Measurements from ENCODE around the gene BANF1. TPM values are rescaled to one million over a fixed set of nuclear protein-coding genes. Genes with fewer than 3 reads are reported as not detected.

Gene BANF1
- total RNA-seq, 1 experiment from 2014 or later = 248 TPM

DNA sequence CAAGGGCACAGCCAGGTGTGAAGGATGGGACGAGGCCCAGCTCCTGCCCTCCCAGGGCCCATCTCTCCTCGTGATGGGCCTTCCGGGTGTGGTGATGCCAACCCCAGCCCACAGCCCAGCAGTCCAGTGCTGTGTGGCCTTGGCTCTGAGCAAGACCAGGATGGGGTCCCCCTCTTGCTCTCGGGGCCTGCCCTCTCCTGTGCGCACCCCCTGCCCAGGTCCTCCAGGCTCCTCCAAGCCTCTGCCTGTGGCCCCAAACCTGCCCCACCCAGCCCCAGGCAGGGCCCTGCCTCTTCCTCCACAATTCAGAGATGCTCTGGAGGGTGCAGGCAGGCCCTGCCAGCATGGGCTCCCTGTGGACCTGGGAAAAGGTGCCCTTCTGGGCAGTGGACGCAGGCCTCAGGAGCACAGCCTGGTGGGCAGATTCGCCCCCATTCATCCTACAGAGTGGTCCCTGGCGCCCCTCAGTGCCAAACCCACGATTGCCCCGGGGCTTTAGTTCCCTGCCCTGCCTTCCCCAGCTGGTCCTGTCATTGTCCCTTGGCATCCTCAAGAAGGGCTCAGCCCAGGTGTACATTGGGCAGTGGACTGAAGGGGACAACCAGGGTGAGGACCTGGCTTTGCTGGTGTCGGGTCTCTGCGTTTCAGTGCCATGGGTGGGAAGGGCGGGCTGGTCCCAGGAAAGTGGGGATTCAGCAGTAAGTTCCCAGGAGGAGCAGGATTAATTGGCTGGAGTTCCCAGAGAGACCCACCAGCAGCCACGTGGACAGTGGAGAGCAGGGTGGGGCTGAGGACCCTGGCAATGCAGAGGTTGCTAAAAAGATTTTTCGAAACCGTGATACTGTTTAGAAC lies 20.1 kb upstream of the BANF1 start:
- no peak overlapping the region for H3K27ac Mint-ChIP-seq (ENCODE audit: unreplicated experiment)
- no peak overlapping the region for H3K4me3 Mint-ChIP-seq (ENCODE audit: low read depth, unreplicated experiment)

DNA sequence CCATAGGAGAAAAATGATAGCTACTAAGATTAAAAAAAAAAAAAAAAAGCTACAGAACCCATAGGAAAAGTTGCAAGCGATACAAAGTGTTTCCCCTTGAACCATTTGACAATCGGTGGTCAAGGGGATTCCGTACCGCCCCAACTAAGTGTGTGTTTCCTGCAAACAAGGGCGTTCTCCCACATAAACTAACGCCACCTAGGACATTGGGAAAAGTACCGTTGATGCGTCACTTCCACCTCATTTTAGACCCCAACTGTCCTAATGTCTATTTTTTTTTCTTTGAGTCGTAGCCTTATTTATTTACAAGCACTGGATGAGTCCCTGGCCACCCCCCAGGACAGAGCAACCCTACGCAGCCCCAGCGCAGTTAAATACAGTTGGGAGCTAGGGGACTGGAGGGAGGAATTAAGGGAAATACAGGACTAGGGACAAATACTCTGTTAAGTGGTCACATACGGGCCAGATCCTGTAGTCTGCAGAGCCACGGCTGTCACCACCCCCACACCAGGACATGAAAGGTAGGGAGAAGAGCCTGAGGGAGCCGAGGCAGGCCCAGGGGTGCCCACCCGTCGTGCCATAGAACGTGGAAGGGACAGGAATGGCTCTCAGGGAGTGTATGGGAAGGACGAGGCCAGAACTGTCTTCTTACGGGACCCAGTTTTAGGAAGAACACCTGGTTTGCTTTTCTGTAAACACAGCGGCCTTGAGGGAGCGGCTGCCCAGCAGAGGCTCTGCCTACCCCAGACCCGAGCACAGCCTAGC lies 19.3 kb upstream of the BANF1 start:
- BruUV-seq (replicated peaks) = TSS peak; percentile 30
- CTCF ChIA-PET = no interaction called here
- peaks cover 50% of the 10 kb centered on the region for H3K36me3 Mint-ChIP-seq (ENCODE audit: insufficient read depth, unreplicated experiment)
- no peak for DNase-seq
- intact Hi-C loops (cut with micrococcal nuclease; ENCODE audit: unreplicated experiment) = loop anchor here (10.0 kb wide), 1 partner anchor 98 kb away; the partner anchor contains the start of gene FIBP
- H3K27ac Mint-ChIP-seq (ENCODE audit: unreplicated experiment) = no peak overlapping the region
- no peaks in the 10 kb centered on the region for H3K4me1 Mint-ChIP-seq (ENCODE audit: low read depth, unreplicated experiment)
- H3K9me3 Mint-ChIP-seq (ENCODE audit: low read depth, unreplicated experiment) = no peaks in the 10 kb centered on the region
- H3K27me3 Mint-ChIP-seq (ENCODE audit: unreplicated experiment) = no peaks in the 10 kb centered on the region
- TF ChIP-seq, protein P1, sequence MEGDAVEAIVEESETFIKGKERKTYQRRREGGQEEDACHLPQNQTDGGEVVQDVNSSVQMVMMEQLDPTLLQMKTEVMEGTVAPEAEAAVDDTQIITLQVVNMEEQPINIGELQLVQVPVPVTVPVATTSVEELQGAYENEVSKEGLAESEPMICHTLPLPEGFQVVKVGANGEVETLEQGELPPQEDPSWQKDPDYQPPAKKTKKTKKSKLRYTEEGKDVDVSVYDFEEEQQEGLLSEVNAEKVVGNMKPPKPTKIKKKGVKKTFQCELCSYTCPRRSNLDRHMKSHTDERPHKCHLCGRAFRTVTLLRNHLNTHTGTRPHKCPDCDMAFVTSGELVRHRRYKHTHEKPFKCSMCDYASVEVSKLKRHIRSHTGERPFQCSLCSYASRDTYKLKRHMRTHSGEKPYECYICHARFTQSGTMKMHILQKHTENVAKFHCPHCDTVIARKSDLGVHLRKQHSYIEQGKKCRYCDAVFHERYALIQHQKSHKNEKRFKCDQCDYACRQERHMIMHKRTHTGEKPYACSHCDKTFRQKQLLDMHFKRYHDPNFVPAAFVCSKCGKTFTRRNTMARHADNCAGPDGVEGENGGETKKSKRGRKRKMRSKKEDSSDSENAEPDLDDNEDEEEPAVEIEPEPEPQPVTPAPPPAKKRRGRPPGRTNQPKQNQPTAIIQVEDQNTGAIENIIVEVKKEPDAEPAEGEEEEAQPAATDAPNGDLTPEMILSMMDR (IDR thresholded peaks at IDR 0.05; ENCODE audit: unreplicated experiment) = no peak
- no peak overlapping the region for H3K4me3 Mint-ChIP-seq (ENCODE audit: low read depth, unreplicated experiment)

More for the DNA sequence above, 20.1 kb upstream of the BANF1 start:
- H3K4me1 Mint-ChIP-seq (ENCODE audit: low read depth, unreplicated experiment) = no peaks in the 10 kb centered on the region
- intact Hi-C loops (cut with micrococcal nuclease; ENCODE audit: unreplicated experiment) = loop anchor here (10.0 kb wide), 1 partner anchor 97 kb away; the partner anchor contains the start of gene FIBP
- no peaks in the 10 kb centered on the region for H3K27me3 Mint-ChIP-seq (ENCODE audit: unreplicated experiment)
- CTCF ChIA-PET = interaction anchor here (0.6 kb wide), 1 partner anchor 19 kb away, joined by 4 read pairs; no protein-coding TSS in a partner anchor
- no peak for DNase-seq
- H3K36me3 Mint-ChIP-seq (ENCODE audit: insufficient read depth, unreplicated experiment) = peaks cover 52% of the 10 kb centered on the region
- TF ChIP-seq, protein P1 (IDR thresholded peaks at IDR 0.05; ENCODE audit: unreplicated experiment) = no peak
- no peaks in the 10 kb centered on the region for H3K9me3 Mint-ChIP-seq (ENCODE audit: low read depth, unreplicated experiment)
- no TSS peak for BruUV-seq (replicated peaks)

DNA sequence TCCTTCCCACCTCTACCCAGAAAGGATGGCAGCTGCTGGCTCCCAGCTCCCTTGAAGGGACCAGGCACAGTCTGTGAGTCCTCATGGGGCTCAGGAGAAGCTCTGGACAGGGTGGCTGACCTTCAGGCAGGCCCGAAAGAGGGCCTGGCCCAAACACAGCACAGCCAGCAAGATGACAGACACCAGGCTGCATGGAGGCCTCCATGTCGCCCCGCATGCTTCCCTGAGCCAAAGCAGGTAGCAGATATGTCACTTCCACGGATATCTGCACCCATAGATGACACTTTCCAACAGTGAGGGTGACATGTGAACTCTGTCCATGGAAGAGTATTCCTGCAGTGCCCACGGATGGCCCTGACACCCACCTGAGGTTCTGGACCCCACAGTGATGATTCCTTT lies 18.7 kb upstream of the BANF1 start:
- H3K27me3 Mint-ChIP-seq (ENCODE audit: unreplicated experiment) = no peaks in the 10 kb centered on the region
- CTCF ChIA-PET = no interaction called here
- peaks cover 44% of the 10 kb centered on the region for H3K36me3 Mint-ChIP-seq (ENCODE audit: insufficient read depth, unreplicated experiment)
- TF ChIP-seq, protein P1 (IDR thresholded peaks at IDR 0.05; ENCODE audit: unreplicated experiment) = no peak
- H3K4me1 Mint-ChIP-seq (ENCODE audit: low read depth, unreplicated experiment) = no peaks in the 10 kb centered on the region
- no peaks in the 10 kb centered on the region for H3K9me3 Mint-ChIP-seq (ENCODE audit: low read depth, unreplicated experiment)
- BruUV-seq (replicated peaks) = no TSS peak
- no peak overlapping the region for H3K27ac Mint-ChIP-seq (ENCODE audit: unreplicated experiment)
- intact Hi-C loops (cut with micrococcal nuclease; ENCODE audit: unreplicated experiment) = loop anchor here (10.0 kb wide), 1 partner anchor 99 kb away; the partner anchor contains the start of gene FIBP
- no peak overlapping the region for H3K4me3 Mint-ChIP-seq (ENCODE audit: low read depth, unreplicated experiment)
- DNase-seq = no peak

DNA sequence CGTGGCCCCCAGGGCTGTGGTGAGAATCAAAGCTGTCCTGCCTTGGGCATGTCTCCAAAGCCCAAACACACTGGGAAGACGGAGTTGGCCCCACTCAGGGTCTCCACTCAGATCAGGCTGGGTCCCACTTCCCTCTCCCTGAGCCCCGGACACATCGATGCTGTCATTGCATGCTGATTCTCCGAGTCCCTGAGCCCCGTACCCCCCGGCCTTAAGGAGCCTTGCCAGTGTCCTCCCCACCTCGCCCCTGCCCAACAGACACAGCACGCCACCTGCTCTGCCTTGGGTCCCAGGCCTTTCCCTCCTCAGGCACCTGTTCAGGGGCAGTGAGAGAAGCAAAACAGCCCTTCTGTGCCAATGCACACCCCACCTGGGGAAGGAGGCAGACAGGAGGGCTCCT lies 15.0 kb upstream of the BANF1 start:
- Mint-ChIP-seq H3K27ac (ENCODE audit: unreplicated experiment) (no peak overlapping the region), H3K4me3 (ENCODE audit: low read depth, unreplicated experiment) (no peak overlapping the region), H3K4me1 (ENCODE audit: low read depth, unreplicated experiment) (no peaks in the 10 kb centered on the region), H3K27me3 (ENCODE audit: unreplicated experiment) (no peaks in the 10 kb centered on the region), H3K36me3 (ENCODE audit: insufficient read depth, unreplicated experiment) (peaks cover 17% of the 10 kb centered on the region), H3K9me3 (ENCODE audit: low read depth, unreplicated experiment) (no peaks in the 10 kb centered on the region)
- BruUV-seq (replicated peaks) = no TSS peak
- TF ChIP-seq, protein P1 (IDR thresholded peaks at IDR 0.05; ENCODE audit: unreplicated experiment) = no peak
- intact Hi-C loops (cut with micrococcal nuclease; ENCODE audit: unreplicated experiment) = loop anchor here (10.0 kb wide), 1 partner anchor 103 kb away; the partner anchor contains the start of gene FIBP
- CTCF ChIA-PET = interaction anchor here (2.0 kb wide), 1 partner anchor 103 kb away, joined by 14 read pairs; no protein-coding TSS in a partner anchor
- no peak for DNase-seq

All from Calu3 (cell line).